HFF-Myc (cell line): Measurements from ENCODE around the gene CAMK2A.

Source experiments
- DNase-seq: peaks from one replicate; pipeline ENCODE4 v3.0.0-alpha.2; 2011; ENCODE audit warnings: low read depth; ENCODE audit errors: extremely low read depth
- H3K4me3 ChIP-seq: replicated peaks from 2 replicates; pipeline ENCODE4 v1.5.1; 2011; ENCODE audit warnings: low read depth, mild to moderate bottlenecking, control low read depth, low read length
- CTCF ChIP-seq: IDR thresholded peaks from 2 replicates; pipeline ENCODE4 v1.5.1; 2012; ENCODE audit warnings: mild to moderate bottlenecking, low read depth, low read length, control low read depth; ENCODE audit errors: missing control alignments

CAMK2A gene

GRCh38 chr5:150241298-150242160 is 48.0 kb downstream of the CAMK2A start:
- no peak for TF ChIP-seq CTCF
- H3K4me3 ChIP-seq, result no peak overlapping the region
- no peak for DNase-seq

GRCh38 chr5:150239794-150240122 is 49.8 kb downstream of the CAMK2A start:
- DNase-seq, result no peak
- no peak for TF ChIP-seq CTCF

GRCh38 chr5:150239099-150239793 is 50.3 kb downstream of the CAMK2A start:
- TF ChIP-seq CTCF, result no peak
- H3K4me3 ChIP-seq, result no peak overlapping the region
- no peak for DNase-seq

More at GRCh38 chr5:150239794-150240122, 49.8 kb downstream of the CAMK2A start:
- no peak overlapping the region for H3K4me3 ChIP-seq

- no peak for DNase-seq
- H3K4me3 ChIP-seq, result no peak overlapping the region
- TF ChIP-seq CTCF, result no peak
Observed at GRCh38 chr5:150238646-150239045, 50.9 kb downstream of the CAMK2A start.

GRCh38 chr5:150236981-150237754 is 52.4 kb downstream of the CAMK2A start:
- no peak for TF ChIP-seq CTCF
- DNase-seq, result no peak
- no peak overlapping the region for H3K4me3 ChIP-seq

GRCh38 chr5:150236313-150236712 is 53.3 kb downstream of the CAMK2A start:
- H3K4me3 ChIP-seq, result no peak overlapping the region
- no peak for DNase-seq
- no peak for TF ChIP-seq CTCF
